ENCODE data around the gene ENC1.

GRCh38 chr5:74684900-74685851 is 44.6 kb upstream of the ENC1 start, which contains the start of gene HEXB:
- peak; percentile 61; the same call in 1 of the 2 replicates for TF ChIP-seq POLR2A (IDR thresholded peaks at IDR 0.05; ENCODE audit: low read depth, low read length)
- TF ChIP-seq POLR2AphosphoS5 (IDR thresholded peaks at IDR 0.05; ENCODE audit: low read depth, low read length), result no peak; the same call in 1 of the 2 replicates
- TF ChIP-seq PAX5 (IDR thresholded peaks at IDR 0.05; ENCODE audit: insufficient read depth, low read length, severe bottlenecking), result no peak
- no peak; the same call in 1 of the 2 replicates for TF ChIP-seq TAF1 (IDR thresholded peaks at IDR 0.05; ENCODE audit: low read depth, low read length)
- TF ChIP-seq SPI1 (IDR thresholded peaks at IDR 0.05; ENCODE audit: low read depth, low read length), result no peak
